NCI-H526 treated with DMSO at 0.1 percent for 48 hours (cell line): ENCODE results near the gene MAEA.

Experiments
- DNase-seq: peaks from one replicate; lab custom pipeline; 2025; lab: John Stamatoyannopoulos, UW

The MAEA gene

GRCh38 chr4:1300466-1301455 is 11.1 kb downstream of the MAEA start:
- no peak for DNase-seq

- no peak for DNase-seq
Measured at GRCh38 chr4:1302159-1302558, 12.5 kb downstream of the MAEA start.

DNA sequence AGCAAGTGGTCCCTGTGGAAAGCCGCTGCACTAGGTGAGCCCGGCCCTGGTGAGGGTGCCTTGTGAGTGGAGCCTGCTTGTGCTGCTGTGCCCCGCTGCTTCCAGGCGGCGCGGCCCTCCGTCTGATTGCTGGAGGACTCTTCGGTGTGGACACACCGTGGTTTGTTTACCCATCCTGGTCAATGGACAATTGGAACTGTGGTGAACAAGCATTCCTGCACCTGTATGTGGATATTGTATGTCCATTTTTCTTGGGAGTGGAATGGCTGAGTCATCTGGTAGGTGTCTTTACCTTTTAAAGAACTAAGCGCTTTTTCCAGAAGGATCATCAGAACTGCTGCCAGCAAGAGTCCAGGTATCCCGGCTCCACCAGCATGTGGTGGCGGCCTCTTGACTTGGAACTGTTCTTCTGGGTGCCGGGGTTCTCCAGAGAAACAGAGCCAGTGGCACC is 15.6 kb downstream of the MAEA start:
- DNase-seq, result no peak

GRCh38 chr4:1305781-1306455 is 16.2 kb downstream of the MAEA start:
- DNase-seq, result no peak

DNA sequence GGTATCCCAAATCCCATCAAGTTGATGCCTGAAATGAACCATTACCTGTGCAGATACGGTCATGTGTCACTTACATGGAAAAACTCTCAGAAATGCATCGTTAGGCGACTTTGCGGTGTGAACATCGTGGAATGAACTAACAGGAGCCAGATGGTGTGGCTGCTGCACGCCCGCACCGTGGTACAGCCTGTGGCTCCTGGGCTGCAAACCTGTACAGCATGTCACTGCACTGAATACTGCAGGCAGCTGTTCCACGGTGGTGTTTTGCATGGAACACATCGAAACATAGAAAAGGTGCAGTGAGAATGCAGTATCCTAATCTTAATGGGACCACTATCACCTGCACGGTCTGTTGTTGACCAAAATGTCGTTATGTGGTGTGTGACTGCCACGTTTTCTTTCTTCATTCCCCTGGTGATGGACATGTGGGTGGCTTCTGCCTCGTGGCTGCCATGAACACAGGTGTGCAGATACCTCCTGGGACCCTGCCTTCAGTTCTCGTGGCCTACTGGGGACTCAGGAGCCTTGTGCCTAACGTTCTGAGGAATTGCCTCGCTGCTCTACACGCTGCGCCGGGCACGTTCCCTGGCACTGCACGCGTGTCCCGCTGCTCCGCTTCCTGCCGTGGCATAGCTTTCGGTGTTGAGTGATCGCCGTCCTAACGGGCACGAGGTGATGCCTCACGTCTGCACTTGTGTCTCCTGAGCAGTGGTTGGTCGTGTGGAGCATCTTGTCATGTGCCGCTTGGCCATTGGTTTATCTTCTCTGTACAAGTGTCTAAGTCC is 18.5 kb downstream of the MAEA start:
- DNase-seq, result no peak

GRCh38 chr4:1309261-1310010 is 19.7 kb downstream of the MAEA start:
- no peak for DNase-seq

- no peak for DNase-seq
Measured at GRCh38 chr4:1310031-1310795, 20.5 kb downstream of the MAEA start.

- DNase-seq, result no peak
Measured at GRCh38 chr4:1310796-1311631, 21.3 kb downstream of the MAEA start.

- no peak for DNase-seq
Measured at GRCh38 chr4:1312821-1313640, 23.3 kb downstream of the MAEA start.

DNA sequence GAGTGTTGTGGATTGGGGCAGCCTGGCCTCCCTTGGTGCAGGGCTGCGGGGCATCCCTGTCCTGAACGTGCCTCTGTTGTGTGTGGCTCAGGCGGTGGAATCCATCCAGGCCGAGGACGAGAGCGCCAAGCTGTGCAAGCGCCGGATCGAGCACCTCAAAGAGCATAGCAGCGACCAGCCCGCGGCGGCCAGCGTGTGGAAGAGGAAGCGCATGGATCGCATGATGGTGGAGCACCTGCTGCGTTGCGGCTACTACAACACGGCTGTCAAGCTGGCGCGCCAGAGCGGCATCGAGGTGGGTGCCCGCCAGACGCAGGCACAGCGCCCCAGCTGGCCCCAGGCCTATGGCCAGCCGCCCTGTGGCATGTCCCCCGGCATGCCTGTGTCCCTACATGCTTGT is 25.6 kb downstream of the MAEA start:
- no peak for DNase-seq

DNA sequence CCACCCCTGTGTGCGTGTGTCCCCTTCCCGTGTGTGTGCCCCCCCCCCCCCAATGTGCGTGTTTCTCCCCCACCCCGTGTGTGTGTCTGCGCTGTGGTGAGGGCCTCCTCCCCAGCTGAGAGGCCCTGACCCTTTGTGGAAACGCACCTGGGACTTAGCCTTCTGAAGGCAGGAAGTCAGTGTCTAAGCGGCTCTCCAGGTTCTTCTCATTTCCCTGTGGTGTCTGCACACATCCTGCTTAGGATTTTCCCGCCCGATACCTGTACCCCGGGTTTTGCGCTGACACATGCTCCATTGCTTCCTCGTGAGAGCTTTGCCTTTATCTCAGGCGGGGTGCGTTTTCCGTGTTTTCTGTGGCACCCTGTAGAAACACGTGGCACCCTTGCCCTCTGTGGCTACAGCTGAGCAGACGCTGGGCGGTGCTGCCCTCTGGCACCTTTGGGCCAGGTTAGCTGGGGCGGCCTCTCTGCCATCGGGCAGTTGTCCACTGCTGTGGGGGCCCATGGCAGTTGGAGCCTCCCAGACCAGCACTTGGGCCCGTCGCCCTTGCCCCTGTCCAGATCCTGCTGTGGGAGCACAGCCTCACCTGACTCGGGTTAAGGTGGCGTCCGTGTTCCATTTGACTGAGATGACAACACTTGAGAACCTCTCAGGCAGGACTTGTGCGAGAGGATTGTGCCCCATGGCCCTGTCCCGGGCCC is 26.3 kb downstream of the MAEA start:
- DNase-seq, result no peak

- DNase-seq, result no peak
Measured at GRCh38 chr4:1316537-1317168, 27.0 kb downstream of the MAEA start.

DNA sequence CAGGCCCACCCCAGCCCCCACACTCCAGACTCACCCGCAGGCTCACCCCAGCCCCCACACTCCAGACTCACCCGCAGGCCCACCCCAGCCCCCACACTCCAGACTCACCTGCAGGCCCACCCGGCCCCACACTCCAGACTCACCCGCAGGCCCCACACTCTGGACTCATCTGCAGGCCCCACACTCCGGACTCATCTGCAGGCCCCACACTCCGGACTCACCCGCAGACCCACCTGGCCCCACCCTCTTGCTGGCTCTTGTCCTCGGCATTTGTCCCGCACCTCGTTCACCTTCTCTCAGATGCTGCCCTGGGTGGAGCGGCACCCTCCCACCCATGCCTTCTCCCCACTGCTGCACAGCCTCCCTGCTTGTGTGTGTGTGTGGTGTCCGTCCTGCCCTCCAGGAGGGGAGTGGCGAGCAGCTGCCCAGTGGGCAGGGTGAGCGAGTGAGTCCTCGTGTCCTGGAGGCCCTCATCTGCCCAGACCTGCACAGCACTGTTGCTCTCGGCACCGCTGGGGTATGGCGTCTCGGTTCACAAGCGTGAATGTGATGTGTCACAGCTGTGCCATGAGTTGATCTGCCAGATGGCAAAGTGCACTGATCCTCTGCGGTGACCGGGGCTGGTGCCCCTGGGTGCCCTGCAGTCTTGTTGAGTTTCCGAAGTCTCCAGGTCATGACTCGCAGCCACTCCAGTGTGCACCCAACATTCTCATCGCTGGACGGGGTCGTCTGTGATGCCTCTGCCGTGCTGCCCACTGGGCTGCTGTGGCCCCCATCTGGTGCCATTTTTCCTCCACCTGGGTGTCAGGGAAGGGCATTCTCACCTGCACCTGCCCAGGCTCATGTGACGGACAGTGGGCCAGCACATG is 27.7 kb downstream of the MAEA start:
- DNase-seq, result no peak

GRCh38 chr4:1318046-1318375 is 28.3 kb downstream of the MAEA start:
- DNase-seq, result no peak

GRCh38 chr4:1318488-1319213 is 29.0 kb downstream of the MAEA start:
- DNase-seq, result no peak

GRCh38 chr4:1321486-1321885 is 31.8 kb downstream of the MAEA start:
- no peak for DNase-seq
